22Rv1 (cell line): ENCODE measurements around the gene HOOK2.

ENCODE experiments used
- CTCF ChIP-seq: fragments of 450-650 bp; IDR thresholded peaks from 2 replicates; pipeline ENCODE4 v1.5.1; 2017; ENCODE audit warnings: mild to moderate bottlenecking
- ZFX ChIP-seq: fragments of 450-650 bp; IDR thresholded peaks from 2 replicates; pipeline ENCODE4 v1.6.1; 2017; ENCODE audit warnings: antibody characterized with exemption, borderline replicate concordance

GRCh38 chr19:12806242-12807081 is 31.1 kb upstream of the HOOK2 start, which contains the start of gene RNASEH2A:
- TF ChIP-seq CTCF, result no peak
- TF ChIP-seq ZFX, result no peak
